Sigmoid colon (tissue), 4 donors: ENCODE measurements around the gene WDFY4.

Experiments used
- CTCF ChIP-seq, 4 experiments: fragments of 450-650 bp in 3 of 4; fragments of 200-600 bp in 1 of 4; IDR thresholded peaks; one replicate each; pipeline ENCODE4 v1.5.1; 2016 to 2019; ENCODE audit warnings: antibody characterized with exemption in 4 of 4, mild to moderate bottlenecking in 3 of 4, moderate library complexity in 2 of 4
- EP300 ChIP-seq, 4 donors: sonication (generic); formaldehyde crosslinking; IDR thresholded peaks; one replicate each; pipeline ENCODE4 v1.6.1; 2017; ENCODE audit warnings: antibody characterized with exemption in 4 of 4
- POLR2A ChIP-seq, 2 donors: fragments of 450-650 bp; IDR thresholded peaks; one replicate each; pipeline ENCODE4 v1.6.1; 2016; ENCODE audit warnings: antibody characterized with exemption in 2 of 2, mild to moderate bottlenecking in 2 of 2, moderate library complexity in 2 of 2
- POLR2AphosphoS5 ChIP-seq, 4 donors: sonication (generic); formaldehyde crosslinking; IDR thresholded peaks; one replicate each; pipeline ENCODE4 v1.6.1; 2017; ENCODE audit warnings: antibody characterized with exemption in 4 of 4

- TF ChIP-seq EP300 (IDR thresholded peaks at IDR 0.05) (no peak), CTCF (IDR thresholded peaks at IDR 0.05) (no peak), POLR2A (IDR thresholded peaks at IDR 0.05) (no peak), POLR2AphosphoS5 (IDR thresholded peaks at IDR 0.05) (no peak)
Measured at GRCh38 chr10:48684792-48685623, at the start of gene WDFY4.
